GM10847 (cell line): Measurements from ENCODE around the gene ENSA.

Experiments used
- POLR2A ChIP-seq: IDR thresholded peaks from 2 replicates; pipeline ENCODE4 v1.6.1; 2011; ENCODE audit not compliant: insufficient read length; ENCODE audit errors: extremely low read depth

Gene ENSA

GRCh38 chr1:150629115-150629928 lies at the start of gene ENSA:
ENSA (minus strand) TSS chr1:150629612; CDS start chr1:150629470, 142 bp downstream.
- TF ChIP-seq POLR2A, result peak; percentile 55

GRCh38 chr1:150678988-150679387 lies 49.6 kb upstream of the ENSA start:
- no peak for TF ChIP-seq POLR2A

- no peak for TF ChIP-seq POLR2A
Observed at GRCh38 chr1:150674881-150675280, 45.5 kb upstream of the ENSA start.

GRCh38 chr1:150663321-150663720 lies 33.9 kb upstream of the ENSA start:
- TF ChIP-seq POLR2A, result no peak

GRCh38 chr1:150662811-150663210 lies 33.4 kb upstream of the ENSA start:
- no peak for TF ChIP-seq POLR2A

- TF ChIP-seq POLR2A, result no peak
Observed at GRCh38 chr1:150661156-150661555, 31.7 kb upstream of the ENSA start.

GRCh38 chr1:150660584-150660983 lies 31.2 kb upstream of the ENSA start:
- no peak for TF ChIP-seq POLR2A

- TF ChIP-seq POLR2A, result no peak
Observed at GRCh38 chr1:150650193-150650592, 20.8 kb upstream of the ENSA start.

- TF ChIP-seq POLR2A, result no peak
Observed at GRCh38 chr1:150649441-150650075, 20.1 kb upstream of the ENSA start.

GRCh38 chr1:150642296-150642695 lies 12.9 kb upstream of the ENSA start:
- no peak for TF ChIP-seq POLR2A

- TF ChIP-seq POLR2A, result no peak
Observed at GRCh38 chr1:150628766-150629114, 672 bp downstream of the ENSA start.

GRCh38 chr1:150627826-150628410 lies 1.5 kb downstream of the ENSA start:
- TF ChIP-seq POLR2A, result no peak

- no peak for TF ChIP-seq POLR2A
Observed at GRCh38 chr1:150626150-150626549, 3.3 kb downstream of the ENSA start.

GRCh38 chr1:150622303-150622975 lies 7.0 kb downstream of the ENSA start:
- TF ChIP-seq POLR2A, result no peak

- TF ChIP-seq POLR2A, result no peak
Observed at GRCh38 chr1:150621497-150622302, 7.7 kb downstream of the ENSA start.
